Activated naive CD4-positive, alpha-beta T cell treated with anti-CD3 and anti-CD28 coated beads, Interleukin-2, amount 50 U/mL, for 24 hours (primary cell): ENCODE results near the gene TTC28.
A peak's percentile ranks its signal among the peaks of the same experiment; 100 is the strongest.
"Not testable (repeated sequence)": the region's sequence is repeated elsewhere in the genome, so short reads cannot be mapped to it uniquely, and the experiment has no call there.

Experiments used
- H3K27ac Mint-ChIP-seq: one replicate; pipeline ENCODE4 v1.8.0; 2021; ENCODE audit warnings: mild to moderate bottlenecking, mixed read lengths
- H3K27me3 Mint-ChIP-seq: one replicate; pipeline ENCODE4 v1.8.0; 2021; ENCODE audit warnings: mixed read lengths
- H3K36me3 Mint-ChIP-seq: one replicate; pipeline ENCODE4 v1.8.0; 2021; ENCODE audit warnings: mixed read lengths
- H3K4me1 Mint-ChIP-seq: one replicate; pipeline ENCODE4 v1.8.0; 2021; ENCODE audit warnings: mixed read lengths
- H3K4me3 Mint-ChIP-seq: one replicate; pipeline ENCODE4 v1.8.0; 2021; ENCODE audit warnings: mild to moderate bottlenecking, mixed read lengths
- H3K9me3 Mint-ChIP-seq: one replicate; pipeline ENCODE4 v1.8.0; 2021; ENCODE audit warnings: mixed read lengths

TTC28 gene

DNA sequence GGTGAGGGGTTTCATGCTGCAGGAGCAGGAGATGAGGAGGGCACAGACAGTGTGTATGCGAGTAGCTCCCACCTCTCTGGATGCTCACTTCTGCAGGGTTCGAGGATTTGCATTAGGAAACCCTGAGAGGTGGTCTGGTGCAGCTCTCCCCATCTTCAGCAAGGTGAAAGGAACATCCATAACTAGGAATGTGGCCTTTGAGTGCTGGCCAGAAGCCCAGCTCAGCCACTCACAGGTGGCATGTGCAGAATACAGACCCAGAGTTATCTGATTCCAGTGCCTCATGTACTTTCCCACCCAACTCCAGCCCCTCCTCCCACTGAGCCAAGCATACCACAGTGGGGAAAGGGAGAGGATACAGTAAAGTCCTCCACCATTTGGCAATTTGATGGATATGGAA lies 10.2 kb upstream of the TTC28 start:
- peaks cover 13% of the 10 kb centered on the region for H3K36me3 Mint-ChIP-seq
- H3K4me1 Mint-ChIP-seq, H3K9me3 Mint-ChIP-seq, H3K27me3 Mint-ChIP-seq, H3K4me3 Mint-ChIP-seq, H3K27ac Mint-ChIP-seq: not testable (repeated sequence)

DNA sequence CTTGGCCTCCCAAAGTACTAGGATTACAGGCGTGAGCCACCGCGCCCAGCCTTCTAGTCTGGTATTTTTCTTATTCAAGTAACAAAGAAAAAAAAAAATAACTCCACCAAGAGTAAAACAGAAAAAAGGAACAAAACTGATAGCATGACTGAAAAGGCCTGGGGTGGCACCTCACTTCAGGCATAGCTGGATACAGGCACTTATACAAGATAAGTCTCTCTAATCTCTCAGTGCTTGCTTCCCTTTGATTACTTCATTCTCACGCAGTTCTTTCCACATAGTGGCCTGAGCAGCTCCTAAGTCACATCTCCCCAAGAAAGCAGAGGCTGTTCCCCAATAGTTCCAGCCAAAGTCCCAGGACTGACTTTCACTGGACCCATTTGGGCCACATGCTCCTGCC lies 3.3 kb upstream of the TTC28 start:
- H3K27me3 Mint-ChIP-seq, result peaks cover 48% of the 10 kb centered on the region
- H3K36me3 Mint-ChIP-seq, result not testable (repeated sequence)

DNA sequence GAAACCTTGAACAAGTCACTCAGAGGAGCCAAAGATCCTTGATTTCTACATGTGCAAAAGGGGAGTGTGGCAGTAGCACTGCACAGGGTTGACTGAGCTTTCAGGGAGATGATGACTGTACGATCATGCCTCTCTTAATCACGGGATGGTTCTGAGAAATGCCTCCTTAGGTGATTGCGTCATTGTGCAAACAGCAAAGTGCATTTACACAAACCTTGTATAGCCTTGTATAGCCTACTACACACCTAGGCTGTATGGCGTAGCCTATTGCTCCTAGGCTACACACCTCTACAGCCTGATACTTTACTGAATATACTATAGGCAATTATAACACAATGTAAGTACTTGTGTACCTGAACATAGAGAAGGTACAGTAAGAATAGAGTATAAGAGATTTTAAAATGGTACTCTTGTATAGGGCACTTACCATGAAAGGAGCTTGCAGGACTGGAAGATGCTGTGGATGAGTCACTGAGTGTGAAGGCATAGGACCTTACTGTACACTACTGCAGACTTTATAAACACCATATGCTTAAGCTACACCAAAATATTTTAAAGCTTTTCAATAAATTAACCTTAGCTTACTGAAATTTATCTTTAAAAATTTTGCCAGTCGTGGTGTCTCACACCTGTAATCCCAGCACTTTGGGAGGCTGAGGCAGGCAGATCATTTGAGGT lies 1.3 kb upstream of the TTC28 start:
- not testable (repeated sequence) for H3K9me3 Mint-ChIP-seq, H3K4me3 Mint-ChIP-seq, H3K36me3 Mint-ChIP-seq, H3K27ac Mint-ChIP-seq, H3K4me1 Mint-ChIP-seq
- H3K27me3 Mint-ChIP-seq, result peaks cover 50% of the 10 kb centered on the region

More for the DNA sequence above, 3.3 kb upstream of the TTC28 start:
- not testable (repeated sequence) for H3K4me1 Mint-ChIP-seq, H3K4me3 Mint-ChIP-seq, H3K9me3 Mint-ChIP-seq, H3K27ac Mint-ChIP-seq

DNA sequence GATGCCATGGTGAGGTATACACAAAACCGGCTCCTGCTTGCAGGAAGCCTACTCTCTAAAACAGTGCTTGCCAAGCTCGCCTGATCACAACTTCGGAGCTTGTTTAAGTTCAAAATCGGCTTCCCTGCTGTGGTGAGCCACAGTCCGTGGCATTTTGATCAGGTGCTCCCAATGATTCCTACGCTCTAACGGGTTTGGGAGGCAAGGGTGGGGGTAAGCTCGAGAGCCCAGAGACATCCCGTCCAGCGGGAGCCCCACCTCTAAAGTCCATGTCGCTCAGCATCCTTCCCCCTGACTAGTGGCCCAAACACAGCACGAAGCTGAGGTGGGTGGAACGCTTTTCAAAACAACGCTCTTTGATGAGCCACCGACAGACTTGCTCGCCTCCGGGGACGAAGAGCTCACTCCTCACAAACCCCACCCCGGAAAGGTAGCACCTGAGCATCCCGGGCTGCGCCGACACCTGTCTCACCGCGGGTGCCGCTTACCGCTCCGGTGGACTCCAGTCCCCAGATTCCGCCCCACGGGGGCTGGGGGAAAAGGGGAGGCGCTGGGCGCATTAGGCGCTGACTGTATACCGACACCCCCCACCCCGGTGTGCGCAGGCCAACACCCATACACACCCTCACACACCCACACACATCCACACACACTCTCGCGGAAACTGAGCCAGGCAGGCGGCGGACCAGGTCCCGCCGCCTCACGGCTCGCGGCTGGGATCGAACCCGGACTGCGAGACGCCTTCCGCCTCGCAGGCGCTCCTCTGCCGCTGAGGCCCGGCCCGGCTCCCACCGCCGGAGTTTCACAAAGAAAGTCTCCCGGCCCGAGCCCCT lies 646 bp downstream of the TTC28 start:
- H3K9me3 Mint-ChIP-seq, H3K36me3 Mint-ChIP-seq, H3K27ac Mint-ChIP-seq: not testable (repeated sequence)
- Mint-ChIP-seq H3K27me3 (peaks cover 56% of the 10 kb centered on the region), H3K4me3 (peak overlapping the region; percentile 65), H3K4me1 (peaks cover 15% of the 10 kb centered on the region)

DNA sequence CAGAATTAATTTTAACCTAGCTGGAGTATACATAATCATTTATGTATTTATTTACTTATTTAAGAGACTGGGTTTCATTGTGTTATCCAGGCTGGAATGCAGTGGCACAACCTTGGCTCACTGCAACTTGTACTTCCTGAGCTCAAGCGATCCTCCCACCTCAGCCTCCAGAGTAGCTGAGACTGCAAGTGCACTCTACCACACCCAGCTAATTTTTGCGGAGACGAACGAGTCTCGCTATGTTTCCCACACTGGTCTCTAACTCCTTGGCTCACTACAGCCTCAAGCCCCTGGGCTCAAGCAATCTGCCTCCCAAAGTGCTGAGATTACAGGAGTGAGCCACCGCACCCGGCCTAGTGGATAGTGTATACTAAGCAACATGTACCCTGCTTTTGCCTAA lies 1.5 kb downstream of the TTC28 start:
- H3K27ac Mint-ChIP-seq, H3K36me3 Mint-ChIP-seq, H3K9me3 Mint-ChIP-seq, H3K4me3 Mint-ChIP-seq: not testable (repeated sequence)
- H3K27me3 Mint-ChIP-seq, result peaks cover 56% of the 10 kb centered on the region
- peaks cover 24% of the 10 kb centered on the region for H3K4me1 Mint-ChIP-seq

DNA sequence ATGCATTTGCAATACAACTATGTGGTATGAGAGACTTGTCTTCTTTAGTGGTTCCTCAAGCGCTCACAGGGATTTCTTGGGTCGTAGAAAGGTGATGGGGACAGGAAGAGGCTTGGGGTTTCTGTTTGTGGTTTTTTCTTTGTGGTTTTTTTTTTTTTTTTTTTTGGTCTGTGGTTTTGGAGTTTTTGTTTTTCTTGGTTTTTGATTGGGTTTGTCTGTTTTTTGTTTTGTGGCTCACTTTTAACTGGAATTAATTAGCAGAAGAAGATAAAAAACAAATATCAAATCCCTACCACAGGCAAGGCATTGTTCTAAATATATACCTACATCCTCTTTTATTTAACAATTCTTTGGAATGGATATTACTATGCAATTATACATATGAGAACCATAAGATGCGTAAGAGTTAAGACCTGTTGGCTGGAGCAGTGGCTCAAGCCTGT lies 5.5 kb downstream of the TTC28 start:
- peaks cover 2% of the 10 kb centered on the region for H3K36me3 Mint-ChIP-seq
- peak overlapping the region; percentile 97 for H3K27ac Mint-ChIP-seq
- H3K27me3 Mint-ChIP-seq, result peaks cover 50% of the 10 kb centered on the region
- H3K4me3 Mint-ChIP-seq, result peak overlapping the region; percentile 45
- peaks cover 4% of the 10 kb centered on the region for H3K9me3 Mint-ChIP-seq
- peaks cover 25% of the 10 kb centered on the region for H3K4me1 Mint-ChIP-seq

DNA sequence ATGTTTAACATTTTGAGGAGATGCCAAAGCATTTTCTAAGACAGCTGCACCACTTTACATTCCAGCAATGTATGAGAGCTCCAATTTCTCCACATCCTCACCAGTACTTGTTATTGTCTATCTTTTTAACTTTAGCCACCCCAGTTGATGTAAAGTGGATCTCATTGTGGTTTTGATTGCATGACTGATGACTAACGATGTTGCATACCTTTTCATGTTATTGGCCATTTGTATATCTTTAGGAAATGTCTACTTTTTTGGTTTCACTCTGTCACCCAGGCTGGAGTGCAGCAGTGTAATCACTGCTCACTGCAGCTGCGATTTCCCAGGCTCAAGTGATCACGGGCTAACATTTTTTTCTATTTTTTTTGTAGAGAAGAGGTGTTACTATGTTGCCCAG lies 8.9 kb downstream of the TTC28 start:
- peaks cover 2% of the 10 kb centered on the region for H3K36me3 Mint-ChIP-seq
- H3K9me3 Mint-ChIP-seq, result peaks cover 4% of the 10 kb centered on the region
- peaks cover 25% of the 10 kb centered on the region for H3K4me1 Mint-ChIP-seq
- H3K27me3 Mint-ChIP-seq, result peaks cover 34% of the 10 kb centered on the region
- H3K4me3 Mint-ChIP-seq, result no peak overlapping the region
- H3K27ac Mint-ChIP-seq, result no peak overlapping the region

DNA sequence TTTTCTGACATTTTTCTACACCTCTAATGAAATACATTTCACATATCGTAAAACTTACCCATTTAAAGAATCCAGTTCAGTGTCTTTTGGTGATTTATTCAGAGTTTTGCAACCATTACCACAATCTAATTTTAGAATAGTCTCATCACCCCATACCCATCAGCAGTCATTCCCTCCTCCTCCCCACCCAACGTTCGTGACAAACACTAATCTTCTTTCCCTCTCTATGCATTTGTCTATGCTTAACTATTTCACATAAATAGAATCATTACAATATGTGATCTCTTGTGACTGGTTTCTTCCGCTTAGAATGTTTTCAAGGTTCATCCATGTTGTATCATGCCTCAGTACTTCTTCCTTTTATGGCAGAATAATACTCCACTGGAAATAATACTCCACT lies 9.5 kb downstream of the TTC28 start:
- Mint-ChIP-seq H3K27me3 (peaks cover 30% of the 10 kb centered on the region), H3K27ac (peak overlapping the region; percentile 76), H3K36me3 (peaks cover 2% of the 10 kb centered on the region), H3K4me3 (no peak overlapping the region), H3K4me1 (peaks cover 24% of the 10 kb centered on the region), H3K9me3 (peaks cover 4% of the 10 kb centered on the region)

DNA sequence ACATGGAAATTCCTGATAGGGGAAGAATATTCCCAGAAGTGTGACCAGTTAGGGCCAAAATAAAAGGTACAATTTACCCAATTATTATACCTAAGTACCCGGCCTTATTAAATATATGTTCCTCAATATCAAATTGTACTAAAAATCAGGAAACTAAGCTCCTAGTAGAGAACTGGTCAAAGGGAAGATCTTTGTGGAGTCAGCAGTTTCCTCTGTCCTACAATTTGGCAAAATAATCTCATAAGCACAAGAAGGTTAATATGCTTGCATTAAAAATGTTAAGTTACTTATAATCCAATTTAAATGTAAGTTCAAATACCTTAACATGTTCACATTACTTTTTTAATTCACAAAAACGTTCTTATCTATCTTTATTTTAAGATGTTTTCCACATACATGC lies 10.3 kb downstream of the TTC28 start:
- H3K4me1 Mint-ChIP-seq, result peaks cover 17% of the 10 kb centered on the region
- peaks cover 2% of the 10 kb centered on the region for H3K36me3 Mint-ChIP-seq
- H3K27ac Mint-ChIP-seq, result no peak overlapping the region
- no peak overlapping the region for H3K4me3 Mint-ChIP-seq
- H3K9me3 Mint-ChIP-seq, result peaks cover 4% of the 10 kb centered on the region
- peaks cover 27% of the 10 kb centered on the region for H3K27me3 Mint-ChIP-seq

DNA sequence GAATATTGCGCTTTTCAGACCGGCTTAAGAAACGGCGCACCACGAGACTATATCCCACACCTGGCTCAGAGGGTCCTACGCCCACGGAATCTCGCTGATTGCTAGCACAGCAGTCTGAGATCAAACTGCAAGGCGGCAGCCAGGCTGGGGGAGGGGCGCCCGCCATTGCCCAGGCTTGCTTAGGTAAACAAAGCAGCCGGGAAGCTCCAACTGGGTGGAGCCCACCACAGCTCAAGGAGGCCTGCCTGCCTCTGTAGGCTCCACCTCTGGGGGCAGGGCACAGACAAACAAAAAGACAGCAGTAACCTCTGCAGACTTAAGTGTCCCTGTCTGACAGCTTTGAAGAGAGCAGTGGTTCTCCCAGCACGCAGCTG lies 16.1 kb downstream of the TTC28 start:
- H3K4me1 Mint-ChIP-seq, H3K4me3 Mint-ChIP-seq, H3K27ac Mint-ChIP-seq, H3K9me3 Mint-ChIP-seq, H3K36me3 Mint-ChIP-seq: not testable (repeated sequence)
- H3K27me3 Mint-ChIP-seq, result peaks cover 14% of the 10 kb centered on the region

DNA sequence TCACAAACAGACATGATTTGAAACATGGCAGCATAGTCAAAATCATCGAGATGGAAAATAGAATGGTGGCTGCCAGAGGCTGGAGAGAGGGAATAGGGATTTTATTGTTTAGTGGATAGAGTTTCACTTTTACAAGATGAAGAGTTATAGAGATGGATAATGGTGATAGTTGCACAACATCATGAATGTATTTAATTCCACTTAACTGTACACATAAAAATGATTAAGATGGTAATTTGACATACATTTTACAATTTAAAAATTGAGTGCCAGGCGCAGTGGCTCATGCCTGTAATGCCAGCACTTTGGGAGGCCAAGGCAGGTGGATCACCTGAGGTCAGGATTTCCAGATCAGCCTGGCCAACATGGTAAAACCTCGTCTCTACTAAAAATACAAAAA lies 21.2 kb downstream of the TTC28 start:
- H3K27me3 Mint-ChIP-seq, result peaks cover 41% of the 10 kb centered on the region
- H3K9me3 Mint-ChIP-seq, result no peaks in the 10 kb centered on the region
- peaks cover 4% of the 10 kb centered on the region for H3K36me3 Mint-ChIP-seq
- H3K4me1 Mint-ChIP-seq, result no peaks in the 10 kb centered on the region
- H3K4me3 Mint-ChIP-seq, result no peak overlapping the region
- peak overlapping the region; percentile 41 for H3K27ac Mint-ChIP-seq

DNA sequence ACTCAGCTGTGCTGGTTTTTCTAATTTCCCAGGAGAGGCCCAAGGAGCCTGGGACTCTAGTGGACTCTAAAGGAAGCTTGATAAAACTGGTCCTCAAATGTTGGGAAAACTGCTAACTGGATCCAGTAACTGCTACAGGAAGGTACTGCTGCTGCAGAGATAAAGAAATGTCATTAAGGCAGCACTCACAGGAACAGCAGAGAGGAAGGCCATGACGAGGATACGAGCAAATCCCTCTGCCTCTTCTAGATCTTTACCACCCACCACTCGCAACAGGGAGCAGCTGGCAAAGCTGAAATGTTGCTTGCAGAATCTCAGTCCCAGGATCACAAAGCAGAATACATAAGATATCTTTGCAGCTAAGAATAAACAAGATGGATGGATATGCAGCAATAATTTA lies 23.5 kb downstream of the TTC28 start:
- Mint-ChIP-seq H3K36me3 (peaks cover 4% of the 10 kb centered on the region), H3K27ac (no peak overlapping the region), H3K4me3 (no peak overlapping the region), H3K4me1 (no peaks in the 10 kb centered on the region), H3K9me3 (no peaks in the 10 kb centered on the region), H3K27me3 (peaks cover 42% of the 10 kb centered on the region)

DNA sequence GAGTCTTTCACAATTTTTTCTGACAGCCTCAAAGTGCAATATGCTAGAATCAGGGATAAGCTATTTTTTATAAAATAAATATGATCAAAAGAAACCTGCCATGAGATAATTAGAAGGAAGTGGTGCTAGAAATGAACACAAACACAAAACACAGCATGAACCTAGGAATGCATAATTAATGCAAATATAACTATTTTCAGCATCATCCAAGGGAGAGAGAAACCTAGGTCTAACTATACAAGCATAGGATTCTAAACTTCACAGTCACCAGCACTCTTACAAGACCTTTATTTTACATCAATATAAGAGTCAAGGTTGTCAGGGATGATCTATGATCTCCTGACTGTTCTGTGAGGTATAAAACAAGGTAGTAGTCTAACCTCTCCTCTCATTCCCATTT lies 29.2 kb downstream of the TTC28 start:
- Mint-ChIP-seq H3K4me3 (no peak overlapping the region), H3K27me3 (peaks cover 50% of the 10 kb centered on the region), H3K9me3 (no peaks in the 10 kb centered on the region), H3K36me3 (peaks cover 2% of the 10 kb centered on the region), H3K4me1 (no peaks in the 10 kb centered on the region), H3K27ac (no peak overlapping the region)

DNA sequence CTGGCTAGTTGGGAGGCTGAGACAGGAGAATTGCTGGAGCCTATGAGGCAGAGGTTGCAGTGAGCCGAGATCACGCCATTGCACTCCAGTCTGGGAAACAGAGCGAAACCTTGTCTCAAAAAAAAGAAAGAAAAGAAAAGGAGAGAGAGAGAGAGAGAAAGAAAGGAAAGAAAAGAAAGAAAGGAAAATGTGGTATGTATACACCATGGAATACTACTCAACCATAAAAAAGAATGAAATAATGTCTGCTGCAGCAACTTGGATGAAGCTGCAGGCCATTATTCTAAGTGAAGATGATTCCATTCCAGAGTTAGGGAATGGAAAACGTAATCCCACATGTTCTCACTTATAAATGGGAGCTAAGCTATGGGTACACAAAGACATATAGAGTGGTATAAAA lies 30.8 kb downstream of the TTC28 start:
- peaks cover 49% of the 10 kb centered on the region for H3K27me3 Mint-ChIP-seq
- no peaks in the 10 kb centered on the region for H3K9me3 Mint-ChIP-seq
- no peaks in the 10 kb centered on the region for H3K4me1 Mint-ChIP-seq
- no peaks in the 10 kb centered on the region for H3K36me3 Mint-ChIP-seq
- no peak overlapping the region for H3K4me3 Mint-ChIP-seq
- H3K27ac Mint-ChIP-seq, result peak overlapping the region; percentile 87

DNA sequence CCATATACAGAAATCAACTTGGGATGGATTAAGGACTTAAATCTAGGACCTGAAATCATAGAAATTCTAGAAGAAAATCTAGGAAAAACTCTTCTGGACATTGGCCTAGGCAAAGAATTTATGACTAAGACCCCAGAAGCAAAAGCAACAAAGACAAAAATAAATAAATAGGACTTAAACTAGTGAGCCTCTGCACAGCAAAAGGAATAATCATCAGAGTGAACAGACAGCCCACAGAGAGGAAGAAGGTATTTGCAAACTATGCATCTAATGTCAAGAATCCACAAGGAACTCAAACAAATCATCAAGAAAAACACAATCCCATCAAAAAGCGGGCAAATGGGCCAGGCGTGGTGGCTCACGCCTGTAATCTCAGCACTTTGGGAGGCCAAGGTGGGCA lies 32.4 kb downstream of the TTC28 start:
- no peaks in the 10 kb centered on the region for H3K4me1 Mint-ChIP-seq
- no peak overlapping the region for H3K27ac Mint-ChIP-seq
- no peaks in the 10 kb centered on the region for H3K9me3 Mint-ChIP-seq
- H3K36me3 Mint-ChIP-seq, result no peaks in the 10 kb centered on the region
- peaks cover 44% of the 10 kb centered on the region for H3K27me3 Mint-ChIP-seq
- no peak overlapping the region for H3K4me3 Mint-ChIP-seq

DNA sequence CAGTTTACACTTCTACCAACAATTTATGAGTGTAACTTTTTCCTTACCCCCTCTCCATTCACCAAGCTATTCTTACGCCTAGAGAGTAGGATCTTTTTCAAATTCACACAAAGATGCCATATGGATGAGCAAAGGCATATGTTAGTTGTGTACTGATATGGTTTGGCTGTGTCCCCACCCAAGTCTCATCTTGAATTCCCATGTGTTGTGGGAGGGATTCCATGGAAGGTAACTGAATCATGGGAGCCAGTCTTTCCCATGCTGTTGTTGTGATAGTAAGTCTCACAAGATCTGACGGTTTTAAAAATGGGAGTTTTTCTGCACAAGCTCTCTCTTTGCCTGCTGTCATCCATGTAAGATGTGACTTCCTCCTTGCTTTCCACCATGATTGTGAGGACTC lies 40.3 kb downstream of the TTC28 start:
- H3K27ac Mint-ChIP-seq, result no peak overlapping the region
- peaks cover 29% of the 10 kb centered on the region for H3K27me3 Mint-ChIP-seq
- no peaks in the 10 kb centered on the region for H3K4me1 Mint-ChIP-seq
- no peak overlapping the region for H3K4me3 Mint-ChIP-seq
- H3K9me3 Mint-ChIP-seq, result no peaks in the 10 kb centered on the region
- no peaks in the 10 kb centered on the region for H3K36me3 Mint-ChIP-seq
